NT2/D1 (cell line): ENCODE results near the gene PCYT2.
A peak's percentile ranks its signal among the peaks of the same experiment; 100 is the strongest.

Experiments
- DNase-seq: peaks from one replicate; pipeline ENCODE4 v3.0.0-alpha.2; 2011; ENCODE audit warnings: low read depth, low spot score
- H3K27me3 ChIP-seq: 2 replicates; pipeline ENCODE4 v1.6.0; 2011; ENCODE audit warnings: mild to moderate bottlenecking; ENCODE audit not compliant: insufficient read length, insufficient read depth
- H3K36me3 ChIP-seq: 2 replicates; pipeline ENCODE4 v1.6.1; 2011; ENCODE audit warnings: mild to moderate bottlenecking, low read length, mixed read lengths; ENCODE audit not compliant: insufficient read depth, insufficient read length
- H3K4me1 ChIP-seq: 2 replicates; pipeline ENCODE4 v1.5.1; 2011; ENCODE audit not compliant: insufficient read depth, insufficient read length
- H3K4me3 ChIP-seq: 2 replicates; pipeline ENCODE4 v1.5.1; 2011; ENCODE audit warnings: low read depth; ENCODE audit not compliant: insufficient read length
- H3K9ac ChIP-seq: 2 replicates; pipeline ENCODE4 v1.6.0; 2011; ENCODE audit warnings: low read depth; ENCODE audit not compliant: insufficient read length
- H3K9me3 ChIP-seq: 2 replicates; pipeline ENCODE4 v1.5.1; 2011; ENCODE audit warnings: mild to moderate bottlenecking, low read length; ENCODE audit not compliant: insufficient read depth
- SUZ12 ChIP-seq: IDR thresholded peaks from 2 replicates; pipeline ENCODE4 v1.6.1; 2011; ENCODE audit not compliant: insufficient read length, insufficient read depth; ENCODE audit errors: extremely low read depth
- YY1 ChIP-seq: IDR thresholded peaks from 2 replicates; pipeline ENCODE4 v1.6.1; 2011; ENCODE audit not compliant: insufficient read length, insufficient read depth
- ZNF274 ChIP-seq: IDR thresholded peaks from 2 replicates; pipeline ENCODE4 v1.6.1; 2011; ENCODE audit warnings: mild to moderate bottlenecking, low read depth, low read length

Gene PCYT2

DNA sequence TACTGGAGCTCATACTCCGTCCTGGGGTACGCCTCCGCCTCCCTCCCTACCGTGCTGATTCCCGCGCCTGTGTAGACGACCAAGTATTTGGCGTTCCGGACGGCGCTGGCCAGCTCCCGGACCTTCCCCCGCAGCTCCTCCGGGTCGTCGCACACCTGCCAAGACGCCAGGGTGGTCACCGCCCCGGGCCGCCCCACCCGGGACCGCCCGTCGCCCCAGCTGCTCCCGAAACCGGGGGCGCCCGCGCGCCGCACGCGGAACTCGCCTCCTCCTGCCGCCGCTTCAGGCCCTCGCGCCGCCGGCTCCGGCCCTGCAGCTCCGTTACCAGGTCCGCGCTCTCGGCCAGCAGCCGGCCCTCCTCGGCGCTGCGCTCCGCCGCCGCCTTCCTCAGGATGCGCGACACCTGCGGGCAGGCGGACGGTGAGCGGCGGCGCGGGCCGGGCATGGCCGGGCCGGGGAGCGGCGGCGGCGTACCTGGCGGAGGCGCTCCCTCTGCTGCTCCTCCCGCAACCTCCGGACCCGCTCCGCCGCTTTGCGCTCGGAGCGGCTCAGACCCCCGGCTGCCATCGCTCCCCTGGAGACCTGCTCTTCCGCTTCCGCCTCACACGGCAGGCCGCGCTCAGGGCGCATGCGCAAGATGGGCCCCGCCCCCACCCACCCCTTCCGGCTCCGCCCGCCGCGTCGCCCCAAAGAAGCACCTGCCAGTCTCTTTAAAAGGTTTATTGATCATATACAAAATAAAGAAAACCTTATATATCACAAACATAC, 6.5 kb upstream of the PCYT2 start, which contains the start of gene SIRT7:
Gene SIRT7, minus strand, starts transcription at position 612 of the 768 bp plus-strand sequence. Its CDS starts 45 bp downstream, at position 567.
- DNase-seq = peak; percentile 40
- no peaks in the 10 kb centered on the region for H3K9me3 ChIP-seq
- H3K27me3 ChIP-seq = no peaks in the 10 kb centered on the region
- H3K36me3 ChIP-seq = peaks cover 79% of the 10 kb centered on the region
- H3K4me3 ChIP-seq = peak within 1 kb of the TSS; percentile 85
- H3K9ac ChIP-seq = peak within 1 kb of the TSS; percentile 98
- TF ChIP-seq SUZ12 (no peak), YY1 (no peak), ZNF274 (no peak)
- H3K4me1 ChIP-seq = peaks cover 26% of the 10 kb centered on the region

DNA sequence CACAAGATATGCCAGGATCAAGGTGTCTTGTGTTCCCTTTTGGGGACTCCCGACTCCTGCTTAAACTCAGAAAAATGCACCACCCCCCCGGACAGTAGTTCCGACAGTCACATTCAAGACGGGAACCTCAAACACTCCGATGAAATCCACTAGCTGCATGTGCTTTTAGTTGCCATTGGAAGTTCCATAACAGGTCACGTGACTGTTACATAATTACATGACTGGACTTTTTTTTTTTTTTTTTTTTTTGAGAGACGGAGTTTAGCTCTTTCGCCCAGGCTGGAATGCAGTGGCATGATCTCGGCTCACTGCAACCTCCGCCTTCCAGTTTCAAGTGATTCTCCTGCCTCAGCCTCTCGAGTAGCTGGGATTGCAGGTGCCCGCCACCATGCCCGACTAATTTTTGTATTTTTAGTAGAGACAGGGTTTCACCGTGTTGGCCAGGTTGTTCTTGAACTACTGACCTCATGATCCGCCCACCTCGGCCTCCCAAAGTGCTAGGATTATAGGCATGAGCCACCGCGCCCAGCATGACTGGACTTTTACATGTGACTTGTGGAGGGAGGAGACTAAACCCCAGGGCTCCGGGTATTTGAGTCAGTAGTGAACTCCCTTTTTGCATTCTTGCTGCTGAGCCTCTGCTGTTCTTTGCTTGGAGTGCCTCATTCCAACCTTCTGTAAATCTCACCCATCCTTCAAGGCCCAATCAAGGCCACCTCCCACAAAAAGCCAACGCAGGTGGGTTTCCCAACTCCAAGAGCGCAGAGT, 5.2 kb upstream of the PCYT2 start:
- Histone ChIP-seq H3K4me1 (peaks cover 16% of the 10 kb centered on the region), H3K9me3 (no peaks in the 10 kb centered on the region), H3K36me3 (peaks cover 78% of the 10 kb centered on the region), H3K27me3 (no peaks in the 10 kb centered on the region), H3K9ac (peak overlapping the region; percentile 98), H3K4me3 (peak overlapping the region; percentile 85)
- DNase-seq = no peak
- TF ChIP-seq YY1 = no peak
- no peak for TF ChIP-seq ZNF274
- no peak for TF ChIP-seq SUZ12

DNA sequence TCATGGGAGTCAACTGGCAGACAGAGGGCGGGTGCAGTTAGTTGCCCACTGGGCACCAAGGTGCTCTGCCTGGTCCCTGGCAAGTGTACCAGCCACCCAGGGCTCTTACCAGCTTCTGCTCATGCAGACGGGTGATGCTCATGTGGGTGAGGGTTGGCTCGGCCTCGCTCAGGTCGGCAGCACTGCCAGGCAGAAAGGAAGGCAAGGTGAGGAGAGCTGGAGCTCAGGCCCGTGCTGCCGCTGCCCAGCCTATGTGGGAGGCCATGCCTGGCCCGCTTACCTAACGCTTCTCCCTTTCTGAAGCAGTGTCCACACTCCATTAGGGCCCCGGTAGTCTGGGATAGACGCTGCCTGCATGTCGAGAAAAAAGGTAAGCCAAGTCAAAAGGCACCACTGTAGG, 4.1 kb upstream of the PCYT2 start:
- Histone ChIP-seq H3K4me1 (peaks cover 12% of the 10 kb centered on the region), H3K4me3 (no peak overlapping the region), H3K27me3 (peaks cover 6% of the 10 kb centered on the region), H3K9me3 (no peaks in the 10 kb centered on the region), H3K36me3 (peaks cover 67% of the 10 kb centered on the region), H3K9ac (no peak overlapping the region)
- no peak for DNase-seq
- TF ChIP-seq SUZ12 (no peak), ZNF274 (no peak), YY1 (no peak)

DNA sequence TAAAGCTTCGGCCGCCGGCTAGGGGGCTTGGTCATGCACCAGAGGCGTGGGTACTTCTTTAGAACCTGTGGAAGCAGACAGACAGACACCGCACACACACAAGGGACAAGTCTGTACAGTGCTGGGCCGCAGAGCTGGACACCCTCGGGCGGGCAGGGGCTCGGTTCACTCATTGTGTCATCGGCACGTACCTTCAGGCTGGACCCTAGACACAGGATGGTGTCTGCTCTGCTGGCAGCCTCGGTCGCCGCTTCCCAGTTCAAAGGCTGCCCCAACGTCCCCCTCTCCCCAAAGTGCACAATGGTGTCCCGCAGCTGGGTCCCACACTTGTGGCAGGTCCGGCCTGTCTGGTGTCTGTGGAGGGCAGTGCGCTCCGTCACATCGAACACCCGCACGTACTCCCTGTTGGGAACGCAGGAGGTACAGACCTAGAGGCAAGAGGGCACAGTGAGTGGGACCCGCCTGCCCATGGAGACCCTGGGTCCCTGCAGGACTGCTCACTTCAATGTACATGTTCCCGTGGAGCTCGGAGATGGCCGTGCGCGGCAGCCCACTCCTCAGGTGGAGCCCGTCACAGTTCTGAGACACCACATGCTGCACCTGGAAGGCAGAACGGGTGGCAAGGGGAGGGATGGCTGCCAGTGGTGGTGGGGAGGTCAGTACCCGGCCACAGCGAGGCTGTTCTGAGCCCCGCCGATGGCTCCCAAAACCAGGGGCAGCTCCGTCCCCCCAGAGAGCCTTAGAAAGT, 3.1 kb upstream of the PCYT2 start:
- Histone ChIP-seq H3K36me3 (peaks cover 60% of the 10 kb centered on the region), H3K4me3 (no peak overlapping the region), H3K27me3 (peaks cover 10% of the 10 kb centered on the region), H3K4me1 (peaks cover 19% of the 10 kb centered on the region), H3K9ac (no peak overlapping the region), H3K9me3 (no peaks in the 10 kb centered on the region)
- DNase-seq = no peak
- TF ChIP-seq YY1 (no peak), ZNF274 (no peak), SUZ12 (no peak)

DNA sequence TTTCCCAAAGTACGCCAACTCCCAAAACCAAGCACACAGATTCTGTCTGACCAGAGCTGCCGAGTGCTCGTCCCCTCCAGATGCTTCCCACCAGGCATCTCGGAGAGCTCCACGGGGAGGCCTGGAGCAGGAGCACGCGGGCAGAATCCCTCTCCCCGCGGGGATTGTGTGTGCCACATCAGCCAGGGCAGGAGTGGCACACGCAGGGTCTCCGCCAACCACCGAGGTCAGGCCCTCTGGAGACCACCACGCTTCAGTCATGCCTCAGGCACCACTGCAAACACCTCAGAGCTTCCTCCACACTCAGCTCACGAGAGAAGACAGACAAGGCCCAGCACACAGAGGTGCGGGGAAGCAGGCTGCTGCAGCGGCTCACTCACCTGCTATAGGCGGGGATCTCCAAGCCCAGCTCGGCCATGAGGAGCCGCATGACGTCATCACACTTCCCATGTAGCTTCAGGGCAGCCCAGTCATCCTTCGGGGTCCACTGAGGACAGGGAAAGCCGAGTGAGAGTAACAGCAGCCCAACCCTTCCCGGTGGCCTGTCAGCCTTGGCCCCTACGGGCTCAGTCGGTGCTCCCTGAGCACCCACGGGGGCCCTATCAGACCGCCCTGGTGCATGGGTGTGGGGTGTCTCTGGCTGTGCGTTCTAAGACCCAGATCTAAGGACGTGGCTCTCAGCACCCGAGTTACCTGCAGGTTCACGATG, 2.3 kb upstream of the PCYT2 start:
- no peak overlapping the region for H3K9ac ChIP-seq
- no peak overlapping the region for H3K4me3 ChIP-seq
- H3K4me1 ChIP-seq = peaks cover 17% of the 10 kb centered on the region
- H3K9me3 ChIP-seq = no peaks in the 10 kb centered on the region
- peaks cover 60% of the 10 kb centered on the region for H3K36me3 ChIP-seq
- no peak for DNase-seq
- peaks cover 10% of the 10 kb centered on the region for H3K27me3 ChIP-seq
- TF ChIP-seq YY1 = no peak
- no peak for TF ChIP-seq ZNF274
- TF ChIP-seq SUZ12 = no peak

DNA sequence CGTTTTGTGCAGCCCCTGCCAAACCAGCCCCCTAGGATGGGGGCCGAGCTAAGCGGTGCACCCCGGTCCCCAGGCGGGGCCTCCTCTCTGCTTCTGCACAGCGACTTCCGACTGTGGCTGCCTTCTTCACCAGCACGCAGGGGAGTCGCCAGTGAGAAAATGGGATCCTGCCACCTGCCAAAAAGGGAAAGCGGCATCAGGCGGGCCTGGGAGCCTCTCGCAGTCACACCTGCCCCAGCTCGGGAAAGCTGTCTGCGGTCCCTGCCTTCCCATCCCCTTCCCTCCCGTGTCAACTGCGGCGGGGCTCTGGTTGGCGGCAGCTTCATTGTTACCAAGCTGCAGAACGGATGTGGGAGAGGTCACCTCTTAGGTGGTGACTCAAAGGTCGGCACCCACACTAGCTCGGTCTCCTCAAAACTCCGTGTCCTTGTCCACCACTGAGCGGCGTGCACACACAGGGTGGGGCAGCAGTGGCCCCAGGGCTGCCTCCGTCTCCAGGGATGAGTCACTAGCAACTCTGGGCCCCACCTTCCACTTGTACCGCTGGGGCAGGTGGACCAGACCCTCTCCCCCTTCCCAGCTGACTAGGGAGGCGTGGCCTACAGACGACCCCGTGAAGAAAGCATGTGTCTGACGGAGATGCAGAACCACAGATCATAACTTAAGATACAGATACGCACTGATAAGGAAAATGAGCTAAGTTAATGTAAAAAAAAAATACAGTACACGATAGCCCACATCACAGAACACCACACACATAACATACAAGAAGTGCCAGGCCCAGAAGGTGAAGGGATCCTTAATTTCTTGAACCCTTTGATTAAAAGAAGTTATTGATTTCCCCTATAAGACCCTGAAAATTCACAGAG, 1.5 kb upstream of the PCYT2 start:
- no peak for DNase-seq
- Histone ChIP-seq H3K4me3 (no peak overlapping the region), H3K9me3 (no peaks in the 10 kb centered on the region), H3K4me1 (peaks cover 17% of the 10 kb centered on the region), H3K9ac (peak overlapping the region; percentile 21), H3K36me3 (peaks cover 69% of the 10 kb centered on the region), H3K27me3 (peaks cover 10% of the 10 kb centered on the region)
- TF ChIP-seq YY1 = no peak
- no peak for TF ChIP-seq SUZ12
- no peak for TF ChIP-seq ZNF274

DNA sequence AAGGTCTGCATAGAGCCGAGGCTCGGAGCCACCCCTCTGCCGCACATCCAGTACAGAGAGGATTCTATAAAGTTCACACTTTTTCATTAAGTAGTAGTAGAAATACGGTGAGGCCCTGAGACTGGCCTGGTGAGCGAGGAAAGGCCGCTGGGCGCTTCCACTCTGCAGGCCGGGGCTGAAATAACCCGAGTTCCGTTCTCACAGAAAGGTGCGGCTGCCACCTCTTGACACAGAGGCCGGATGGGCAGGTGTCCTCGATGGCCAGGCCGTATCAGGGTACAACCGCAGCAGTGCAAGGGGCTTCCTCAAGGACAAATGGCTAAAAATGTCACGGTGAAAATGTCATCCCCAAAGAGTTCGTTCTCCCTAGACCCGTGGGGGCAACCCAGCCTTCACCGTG, 770 bp upstream of the PCYT2 start:
- H3K9ac ChIP-seq = peak overlapping the region; percentile 8
- H3K9me3 ChIP-seq = no peaks in the 10 kb centered on the region
- H3K4me1 ChIP-seq = peaks cover 16% of the 10 kb centered on the region
- H3K27me3 ChIP-seq = peaks cover 10% of the 10 kb centered on the region
- DNase-seq = no peak
- peaks cover 73% of the 10 kb centered on the region for H3K36me3 ChIP-seq
- TF ChIP-seq ZNF274 = no peak
- TF ChIP-seq YY1 = no peak
- no peak for TF ChIP-seq SUZ12
- H3K4me3 ChIP-seq = no peak overlapping the region
